ENCODE data around the gene SIGLEC8. TPM values are rescaled to one million over a fixed set of nuclear protein-coding genes. Genes with fewer than 3 reads are reported as not detected.

Gene SIGLEC8
- total and polyA plus RNA-seq, 2 of the 8 experiments (the other 6 are each of a cell fraction or from before 2014, with no cell fraction given) = not detected

- TF ChIP-seq SIN3A (conservative IDR thresholded peaks at IDR 0.05 in 1 of 2, IDR thresholded peaks at IDR 0.05 in 1 of 2; ENCODE audit: low read depth in 1 of 2, low read length in 2 of 2) = no peak
- no peak for TF ChIP-seq YY1 (IDR thresholded peaks at IDR 0.05; ENCODE audit: low read depth, low read length)
Observed at GRCh38 chr19:51461723-51462161, 3.5 kb upstream of the SIGLEC8 start (continued).

All from H1 (cell line).